Spleen (tissue), 7 donors: ENCODE data around the gene ENOX2.

Experiments used
- CTCF ChIP-seq, 11 experiments: fragments of 200-600 bp in 7 of 11; fragments of 450-650 bp in 4 of 11; sonication (generic) in 4 of 11; IDR thresholded peaks in 8 of 11; conservative IDR thresholded peaks in 3 of 11; 1 replicate in 7 of 11; 2 replicates in 4 of 11; pipeline versions ENCODE4 v1.4.0 to v1.8.0; 2016 to 2021; ENCODE audit warnings: antibody characterized with exemption in 11 of 11, inconsistent platforms in 4 of 11, mild to moderate bottlenecking in 1 of 11
- POLR2A ChIP-seq, 3 donors: fragments of 450-650 bp; IDR thresholded peaks; one replicate each; pipeline ENCODE4 v1.5.1; 2017; ENCODE audit warnings: antibody characterized with exemption in 3 of 3, mild to moderate bottlenecking in 1 of 3
- POLR2AphosphoS5 ChIP-seq, 3 donors: sonication (generic); formaldehyde crosslinking; IDR thresholded peaks; one replicate each; pipeline ENCODE4 v1.5.1; 2017; ENCODE audit warnings: antibody characterized with exemption in 3 of 3
- donor health status: DM: no; HTN: no; CAD: no; lungs with moderate emphysema.
- donor health status: DM: no; HTN: no; CAD: no.
- donor health status: DM: no; HTN: no; CAD: no.

GRCh38 chrX:130649738-130650137 lies 253.3 kb downstream of the ENOX2 start:
- TF ChIP-seq POLR2AphosphoS5 (IDR thresholded peaks at IDR 0.05) (no peak), CTCF (IDR thresholded peaks at IDR 0.05 in 8 of 11, conservative IDR thresholded peaks at IDR 0.05 in 3 of 11) (no peak), POLR2A (IDR thresholded peaks at IDR 0.05) (no peak)
